GM18873 (cell line): Measurements from ENCODE around the gene KLK6.
"Not testable (repeated sequence)": the region's sequence is repeated elsewhere in the genome, so short reads cannot be mapped to it uniquely, and the experiment has no call there.

Experiments used
- ATAC-seq: cut with Tn5 transposase; IDR thresholded peaks from one replicate; pipeline ENCODE4 v1.9.1; 2021; ENCODE audit warnings: mild to moderate bottlenecking, moderate library complexity, moderate number of reproducible peaks; ENCODE audit not compliant: unreplicated experiment, low FRiP score

Gene KLK6

GRCh38 chr19:50994129-50994528, 24.7 kb upstream of the KLK6 start:
- ATAC-seq: no peak

GRCh38 chr19:50992666-50993035, 23.3 kb upstream of the KLK6 start:
- ATAC-seq: no peak

GRCh38 chr19:50984416-50984815, 15.0 kb upstream of the KLK6 start:
- ATAC-seq: not testable (repeated sequence)

- no peak for ATAC-seq
These were observed 14.4 kb upstream of the KLK6 start, which contains the start of gene KLK7 for GRCh38 chr19:50983625-50984292. Gene KLK7 (minus strand): TSS chr19:50983917. CDS start chr19:50982399, 1,518 bp downstream.

GRCh38 chr19:50982186-50982585, 12.8 kb upstream of the KLK6 start:
- no peak for ATAC-seq

GRCh38 chr19:50981587-50982146, 12.3 kb upstream of the KLK6 start:
- ATAC-seq: no peak

- ATAC-seq: no peak
These were observed 10.8 kb upstream of the KLK6 start for GRCh38 chr19:50980208-50980607.

GRCh38 chr19:50979758-50980157, 10.4 kb upstream of the KLK6 start:
- no peak for ATAC-seq

- no peak for ATAC-seq
These were observed 9.5 kb upstream of the KLK6 start for GRCh38 chr19:50978772-50979390.

GRCh38 chr19:50977626-50978025, 8.2 kb upstream of the KLK6 start:
- no peak for ATAC-seq

- ATAC-seq: no peak
These were observed 6.4 kb upstream of the KLK6 start for GRCh38 chr19:50975766-50976165.

GRCh38 chr19:50974702-50975556, 5.5 kb upstream of the KLK6 start:
- no peak for ATAC-seq

- ATAC-seq: no peak
These were observed 3.5 kb upstream of the KLK6 start for GRCh38 chr19:50972795-50973376.

- not testable (repeated sequence) for ATAC-seq
These were observed 419 bp upstream of the KLK6 start for GRCh38 chr19:50969810-50970209.

GRCh38 chr19:50968716-50969412, 527 bp downstream of the KLK6 start:
- no peak for ATAC-seq

- no peak for ATAC-seq
These were observed 1.3 kb downstream of the KLK6 start for GRCh38 chr19:50967929-50968715.

- no peak for ATAC-seq
These were observed 5.1 kb downstream of the KLK6 start for GRCh38 chr19:50964266-50964665.

GRCh38 chr19:50963381-50963780, 6.0 kb downstream of the KLK6 start:
- ATAC-seq: no peak

- ATAC-seq: no peak
These were observed 7.1 kb downstream of the KLK6 start for GRCh38 chr19:50962245-50962644.
